Adipose tissue (tissue), 3 donors: Measurements from ENCODE around the gene CD81. TPM values are rescaled to one million over a fixed set of nuclear protein-coding genes. Genes with fewer than 3 reads are reported as not detected.

Source experiments
- H3K27ac ChIP-seq: one replicate; pipeline ENCODE4 v1.5.1; 2013; ENCODE audit warnings: low read depth, low read length
- WGBS, 3 donors: extraction: QIAGEN DNeasy Blood & Tissue Kit; methylation state at CpG; one replicate each; pipeline ENCODE4 v1.1.7; 2013; 5-methylcytosine and 5-hydroxymethylcytosine counted together
- polyA plus RNA-seq, 3 donors: library from polyadenylated mRNA; stranded (reverse); fragments of 200-250 nt; gene quantifications; one replicate each; pipeline ENCODE4 v1.2.3, GENCODE V29; 2013
- donor health status: healthy with polysubstance abuse.
- donor health status: Bipolar disorder and iron deficiency.
- donor health status: healthy.

CD81 gene
- polyA plus RNA-seq, 3 donors: 296 to 1,314 (median 632) TPM

GRCh38 chr11:2395211-2395730, 18.2 kb downstream of the CD81 start:
- 83 to 90% (median 86%) methylated on average over 26 of the region's 26 CpGs for WGBS, 3 donors
- H3K27ac ChIP-seq: no peak overlapping the region

GRCh38 chr11:2395856-2396255, 18.7 kb downstream of the CD81 start:
- WGBS, 3 donors: 85 to 89% (median 86%) methylated on average over 17 of the region's 17 CpGs
- H3K27ac ChIP-seq: no peak overlapping the region

- no peak overlapping the region for H3K27ac ChIP-seq
- WGBS, 3 donors: 90 to 91% (median 91%) methylated on average over 25 to 26 of the region's 26 CpGs
Observed at GRCh38 chr11:2396471-2396870, 19.4 kb downstream of the CD81 start.

GRCh38 chr11:2397005-2397404, 19.9 kb downstream of the CD81 start:
- 78 to 92% (median 91%) methylated on average over 12 of the region's 12 CpGs for WGBS, 3 donors
- no peak overlapping the region for H3K27ac ChIP-seq

GRCh38 chr11:2398664-2399355, 21.7 kb downstream of the CD81 start:
- H3K27ac ChIP-seq: no peak overlapping the region
- 54 to 61% (median 60%) methylated on average over 6 to 7 of the region's 7 CpGs for WGBS, 3 donors

GRCh38 chr11:2399488-2400068, 22.5 kb downstream of the CD81 start:
- WGBS, 3 donors: 5 to 15% (median 15%) methylated on average over 21 to 23 of the region's 23 CpGs
- H3K27ac ChIP-seq: peak overlapping the region; percentile 96

- peak within 1 kb of the TSS; percentile 96 for H3K27ac ChIP-seq
- WGBS, 3 donors: 0 to 1% (median 0%) methylated on average over 66 of the region's 66 CpGs
Observed at GRCh38 chr11:2400069-2400761, 23.1 kb downstream of the CD81 start, which contains the start of gene TSSC4. Gene TSSC4 (plus strand): TSS chr11:2400750. CDS start chr11:2402634, 1,884 bp downstream.

GRCh38 chr11:2400762-2401435, 23.8 kb downstream of the CD81 start:
- H3K27ac ChIP-seq: peak overlapping the region; percentile 95
- 0 to 1% (median 0%) methylated on average over 55 of the region's 55 CpGs for WGBS, 3 donors

- peak overlapping the region; percentile 95 for H3K27ac ChIP-seq
- 30 to 44% (median 37%) methylated on average over 12 of the region's 12 CpGs for WGBS, 3 donors
Observed at GRCh38 chr11:2401436-2401984, 24.4 kb downstream of the CD81 start.

- H3K27ac ChIP-seq: no peak overlapping the region
- WGBS, 3 donors: 89 to 91% (median 91%) methylated on average over 13 of the region's 13 CpGs
Observed at GRCh38 chr11:2402106-2402505, 25.0 kb downstream of the CD81 start.

- no peak overlapping the region for H3K27ac ChIP-seq
- WGBS, 3 donors: 85 to 88% (median 88%) methylated on average over 31 of the region's 31 CpGs
Observed at GRCh38 chr11:2402890-2403645, 26.0 kb downstream of the CD81 start.

- H3K27ac ChIP-seq: no peak overlapping the region
- 67 to 72% (median 68%) methylated on average over 12 of the region's 12 CpGs for WGBS, 3 donors
Observed at GRCh38 chr11:2404735-2405196, 27.7 kb downstream of the CD81 start.

GRCh38 chr11:2406451-2406850, 29.3 kb downstream of the CD81 start:
- H3K27ac ChIP-seq: no peak overlapping the region
- 77 to 92% (median 88%) methylated on average over 13 to 14 of the region's 14 CpGs for WGBS, 3 donors

- no peak overlapping the region for H3K27ac ChIP-seq
- whole genome bisulfite sequencing, 3 donors: 77 to 89% (median 84%) methylated on average over 21 to 24 of the region's 24 CpGs
Observed at GRCh38 chr11:2406878-2407410, 29.8 kb downstream of the CD81 start.

GRCh38 chr11:2408671-2409070, 31.6 kb downstream of the CD81 start:
- 66 to 75% (median 73%) methylated on average over 10 to 11 of the region's 11 CpGs for WGBS, 3 donors
- H3K27ac ChIP-seq: no peak overlapping the region

- 37 to 70% (median 68%) methylated on average over 16 of the region's 16 CpGs for WGBS, 3 donors
- no peak overlapping the region for H3K27ac ChIP-seq
Observed at GRCh38 chr11:2409126-2409525, 32.0 kb downstream of the CD81 start.
